Measurements from ENCODE around the gene LRRC61.

LRRC61 gene

GRCh38 chr7:150344299-150344698 lies 21.1 kb downstream of the LRRC61 start:
- TF ChIP-seq YY1 (IDR thresholded peaks at IDR 0.05; ENCODE audit: low read depth) = no peak

- no peak for TF ChIP-seq USF1 (IDR thresholded peaks at IDR 0.05)
- TF ChIP-seq ZBTB7A (IDR thresholded peaks at IDR 0.05; ENCODE audit: low read depth) = no peak
- TF ChIP-seq CREB1 (IDR thresholded peaks at IDR 0.05; ENCODE audit: low read depth) = no peak
- TF ChIP-seq NFIC (IDR thresholded peaks at IDR 0.05) = no peak
- TF ChIP-seq REST (IDR thresholded peaks at IDR 0.05; ENCODE audit: low read depth) = no peak
- no peak for TF ChIP-seq TEAD4 (IDR thresholded peaks at IDR 0.05)
These were observed 21.9 kb downstream of the LRRC61 start for GRCh38 chr7:150345012-150345411.

GRCh38 chr7:150346922-150347321 lies 23.8 kb downstream of the LRRC61 start:
- TF ChIP-seq TAF1 (IDR thresholded peaks at IDR 0.05; ENCODE audit: low read depth) (no peak), REST (IDR thresholded peaks at IDR 0.05; ENCODE audit: low read depth) (no peak), FOXM1 (IDR thresholded peaks at IDR 0.05; ENCODE audit: borderline replicate concordance, low read depth) (no peak), YY1 (IDR thresholded peaks at IDR 0.05; ENCODE audit: low read depth) (no peak), USF1 (IDR thresholded peaks at IDR 0.05) (no peak), CEBPB (IDR thresholded peaks at IDR 0.05) (no peak), EP300 (IDR thresholded peaks at IDR 0.05; ENCODE audit: borderline replicate concordance) (no peak), CREB1 (IDR thresholded peaks at IDR 0.05; ENCODE audit: low read depth) (no peak), MAX (IDR thresholded peaks at IDR 0.05) (no peak)

GRCh38 chr7:150351587-150352194 lies 28.5 kb downstream of the LRRC61 start:
- no peak for TF ChIP-seq TCF12 (IDR thresholded peaks at IDR 0.05; ENCODE audit: low read depth)
- TF ChIP-seq USF1 (IDR thresholded peaks at IDR 0.05) = no peak
- no peak for TF ChIP-seq EP300 (IDR thresholded peaks at IDR 0.05; ENCODE audit: borderline replicate concordance)
- no peak for TF ChIP-seq MAX (IDR thresholded peaks at IDR 0.05)
- TF ChIP-seq TAF1 (IDR thresholded peaks at IDR 0.05; ENCODE audit: low read depth) = no peak
- no peak for TF ChIP-seq REST (IDR thresholded peaks at IDR 0.05; ENCODE audit: low read depth)
- no peak for TF ChIP-seq ZBTB7A (IDR thresholded peaks at IDR 0.05; ENCODE audit: low read depth)
- TF ChIP-seq NFIC (IDR thresholded peaks at IDR 0.05) = no peak
- no peak for TF ChIP-seq EGR1 (IDR thresholded peaks at IDR 0.05)
- no peak for TF ChIP-seq FOXM1 (IDR thresholded peaks at IDR 0.05; ENCODE audit: borderline replicate concordance, low read depth)
- no peak for TF ChIP-seq CEBPB (IDR thresholded peaks at IDR 0.05)
- TF ChIP-seq TEAD4 (IDR thresholded peaks at IDR 0.05) = no peak

GRCh38 chr7:150355666-150356059 lies 32.5 kb downstream of the LRRC61 start:
- TF ChIP-seq USF1 (IDR thresholded peaks at IDR 0.05) = no peak
- TF ChIP-seq EGR1 (IDR thresholded peaks at IDR 0.05) = no peak
- TF ChIP-seq FOXM1 (IDR thresholded peaks at IDR 0.05; ENCODE audit: borderline replicate concordance, low read depth) = no peak
- no peak for TF ChIP-seq YY1 (IDR thresholded peaks at IDR 0.05; ENCODE audit: low read depth)
- TF ChIP-seq RAD21 (IDR thresholded peaks at IDR 0.05; ENCODE audit: low read depth) = no peak
- no peak for TF ChIP-seq TAF1 (IDR thresholded peaks at IDR 0.05; ENCODE audit: low read depth)
- TF ChIP-seq MAX (IDR thresholded peaks at IDR 0.05) = no peak
- no peak for TF ChIP-seq NFIC (IDR thresholded peaks at IDR 0.05)
- TF ChIP-seq TCF12 (IDR thresholded peaks at IDR 0.05; ENCODE audit: low read depth) = no peak
- no peak for TF ChIP-seq CREB1 (IDR thresholded peaks at IDR 0.05; ENCODE audit: low read depth)
- TF ChIP-seq CEBPB (IDR thresholded peaks at IDR 0.05) = no peak
- TF ChIP-seq EP300 (IDR thresholded peaks at IDR 0.05; ENCODE audit: borderline replicate concordance) = no peak
- no peak for TF ChIP-seq TEAD4 (IDR thresholded peaks at IDR 0.05)

Data from Ishikawa (cell line).